HG03135 (cell line): Measurements from ENCODE around the gene STAB1.
"Not testable (repeated sequence)": the region's sequence is repeated elsewhere in the genome, so short reads cannot be mapped to it uniquely, and the experiment has no call there.

Experiments
- ATAC-seq: cut with Tn5 transposase; IDR thresholded peaks from one replicate; pipeline ENCODE4 v1.9.1; 2021; ENCODE audit warnings: mild to moderate bottlenecking, moderate library complexity; ENCODE audit not compliant: unreplicated experiment

The STAB1 gene

DNA sequence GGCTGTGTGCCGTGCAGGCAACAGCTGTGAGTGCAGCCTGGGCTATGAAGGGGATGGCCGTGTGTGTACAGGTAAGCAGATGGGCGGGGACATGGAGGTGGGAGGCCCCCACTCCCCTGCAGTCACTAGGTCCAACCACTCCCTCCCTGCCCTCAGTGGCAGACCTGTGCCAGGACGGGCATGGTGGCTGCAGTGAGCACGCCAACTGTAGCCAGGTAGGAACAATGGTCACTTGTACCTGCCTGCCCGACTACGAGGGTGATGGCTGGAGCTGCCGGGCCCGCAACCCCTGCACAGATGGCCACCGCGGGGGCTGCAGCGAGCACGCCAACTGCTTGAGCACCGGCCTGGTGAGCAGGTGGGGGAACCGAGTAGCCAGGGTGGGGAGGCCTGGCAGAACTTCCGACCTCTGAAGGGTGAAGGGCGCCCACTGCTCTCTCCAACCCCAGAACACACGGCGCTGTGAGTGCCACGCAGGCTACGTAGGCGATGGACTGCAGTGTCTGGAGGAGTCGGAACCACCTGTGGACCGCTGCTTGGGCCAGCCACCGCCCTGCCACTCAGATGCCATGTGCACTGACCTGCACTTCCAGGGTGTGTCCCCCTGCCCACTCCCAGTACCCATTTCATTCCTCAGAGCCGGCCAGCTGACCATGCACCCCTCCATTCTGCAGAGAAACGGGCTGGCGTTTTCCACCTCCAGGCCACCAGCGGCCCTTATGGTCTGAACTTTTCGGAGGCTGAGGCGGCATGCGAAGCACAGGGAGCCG, 26.9 kb downstream of the STAB1 start:
- no peak for ATAC-seq

DNA sequence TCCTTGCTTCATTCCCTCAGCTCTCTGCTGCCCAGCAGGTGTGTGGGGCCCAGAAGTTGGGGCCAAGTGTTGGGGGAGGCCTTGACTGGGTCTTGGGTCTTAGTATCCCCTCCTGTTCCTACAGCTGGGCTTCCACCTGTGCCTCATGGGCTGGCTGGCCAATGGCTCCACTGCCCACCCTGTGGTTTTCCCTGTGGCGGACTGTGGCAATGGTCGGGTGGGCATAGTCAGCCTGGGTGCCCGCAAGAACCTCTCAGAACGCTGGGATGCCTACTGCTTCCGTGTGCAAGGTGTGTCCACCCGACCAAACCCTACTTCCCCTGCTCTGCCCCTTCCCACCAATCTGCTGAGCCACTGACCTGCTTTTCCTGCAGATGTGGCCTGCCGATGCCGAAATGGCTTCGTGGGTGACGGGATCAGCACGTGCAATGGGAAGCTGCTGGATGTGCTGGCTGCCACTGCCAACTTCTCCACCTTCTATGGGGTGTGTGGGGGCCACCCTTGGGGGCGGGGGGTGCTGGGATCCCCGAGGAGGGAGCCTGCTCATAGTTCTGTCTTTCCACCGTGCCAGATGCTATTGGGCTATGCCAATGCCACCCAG, 27.6 kb downstream of the STAB1 start:
- ATAC-seq, result no peak

DNA sequence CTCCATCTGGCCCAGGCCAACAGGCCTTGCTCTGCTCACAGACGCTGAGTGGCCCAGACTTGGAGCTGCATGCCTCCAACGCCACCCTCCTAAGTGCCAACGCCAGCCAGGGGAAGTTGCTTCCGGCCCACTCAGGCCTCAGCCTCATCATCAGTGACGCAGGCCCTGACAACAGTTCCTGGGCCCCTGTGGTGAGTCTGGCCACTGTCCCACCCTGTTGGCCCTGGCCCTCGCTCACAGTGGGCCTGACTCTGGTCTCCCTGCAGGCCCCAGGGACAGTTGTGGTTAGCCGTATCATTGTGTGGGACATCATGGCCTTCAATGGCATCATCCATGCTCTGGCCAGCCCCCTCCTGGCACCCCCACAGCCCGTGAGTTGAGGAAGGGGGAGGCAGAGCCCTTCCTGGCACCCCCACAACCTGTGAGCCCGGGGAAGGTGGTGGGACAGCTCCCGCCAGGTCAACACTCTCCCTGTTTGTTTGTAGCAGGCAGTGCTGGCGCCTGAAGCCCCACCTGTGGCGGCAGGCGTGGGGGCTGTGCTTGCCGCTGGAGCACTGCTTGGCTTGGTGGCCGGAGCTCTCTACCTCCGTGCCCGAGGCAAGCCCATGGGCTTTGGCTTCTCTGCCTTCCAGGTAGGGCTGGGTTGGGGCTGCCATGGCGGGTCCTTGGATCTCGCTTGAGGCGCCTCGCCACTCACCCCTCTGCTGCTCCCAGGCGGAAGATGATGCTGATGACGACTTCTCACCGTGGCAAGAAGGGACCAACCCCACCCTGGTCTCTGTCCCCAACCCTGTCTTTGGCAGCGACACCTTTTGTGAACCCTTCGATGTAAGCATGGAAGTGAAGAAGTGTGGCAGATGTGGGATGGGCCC, 28.5 kb downstream of the STAB1 start:
- no peak for ATAC-seq

DNA sequence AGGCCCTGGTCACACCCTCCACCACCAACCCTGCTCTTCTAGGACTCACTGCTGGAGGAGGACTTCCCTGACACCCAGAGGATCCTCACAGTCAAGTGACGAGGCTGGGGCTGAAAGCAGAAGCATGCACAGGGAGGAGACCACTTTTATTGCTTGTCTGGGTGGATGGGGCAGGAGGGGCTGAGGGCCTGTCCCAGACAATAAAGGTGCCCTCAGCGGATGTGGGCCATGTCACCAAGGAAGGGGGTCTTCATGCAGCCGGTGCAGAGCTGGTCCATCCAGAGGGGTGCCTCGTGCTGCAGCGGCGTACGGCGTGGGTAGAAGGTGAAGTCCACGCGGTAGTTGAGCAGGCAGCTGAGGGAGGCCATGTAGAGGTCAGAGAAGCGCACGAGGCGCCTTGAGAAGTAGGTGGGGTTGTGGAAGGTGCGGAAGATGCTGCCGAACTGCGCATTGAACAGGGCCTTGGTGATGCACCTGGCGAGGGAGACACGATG, 29.2 kb downstream of the STAB1 start:
- no peak for ATAC-seq

DNA sequence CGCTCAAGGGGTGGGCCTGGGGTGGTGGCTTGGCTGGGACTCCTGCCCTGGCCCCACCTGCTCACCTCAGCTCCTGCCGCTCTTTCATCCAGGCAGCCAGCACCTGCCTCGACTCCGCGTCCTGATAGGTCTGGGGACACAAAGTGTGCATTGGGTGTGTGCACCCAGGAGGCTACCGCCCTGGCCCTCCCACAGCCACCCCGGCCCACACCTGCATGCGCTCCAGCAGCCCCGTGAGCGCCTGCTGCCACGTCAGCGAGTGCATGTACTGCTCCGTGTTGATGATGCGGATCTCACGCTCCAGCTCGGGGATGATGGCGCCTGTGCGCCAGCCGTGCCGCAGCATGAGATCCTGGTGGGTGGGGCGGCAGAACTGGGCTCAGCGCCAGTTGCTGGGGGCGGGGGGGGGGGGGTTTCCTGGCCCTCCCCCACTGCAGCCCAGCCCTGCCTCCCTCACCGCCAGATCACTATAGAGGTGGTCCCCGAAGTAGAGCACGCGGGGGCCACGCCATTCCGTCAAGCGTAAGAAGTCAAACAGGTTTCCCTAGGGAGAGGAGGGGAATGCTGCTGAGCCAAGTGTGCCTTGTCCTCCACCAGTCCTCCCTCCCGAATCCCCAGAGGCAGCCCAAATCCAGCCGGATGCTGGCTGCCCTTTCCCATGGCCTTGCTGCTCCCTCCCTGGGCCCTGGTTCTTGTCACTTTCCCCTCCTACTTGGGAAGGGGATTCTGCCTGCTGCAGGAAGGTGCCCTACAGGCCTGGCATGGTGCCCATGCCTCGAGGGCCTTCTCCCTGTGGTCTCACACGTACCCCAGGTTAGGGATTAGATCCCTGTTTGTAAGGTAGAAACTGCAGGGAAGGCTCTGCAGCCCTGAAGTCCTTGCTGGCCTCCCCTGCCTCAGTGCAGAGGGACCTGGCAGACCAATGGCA, 29.9 kb downstream of the STAB1 start:
- no peak for ATAC-seq

DNA sequence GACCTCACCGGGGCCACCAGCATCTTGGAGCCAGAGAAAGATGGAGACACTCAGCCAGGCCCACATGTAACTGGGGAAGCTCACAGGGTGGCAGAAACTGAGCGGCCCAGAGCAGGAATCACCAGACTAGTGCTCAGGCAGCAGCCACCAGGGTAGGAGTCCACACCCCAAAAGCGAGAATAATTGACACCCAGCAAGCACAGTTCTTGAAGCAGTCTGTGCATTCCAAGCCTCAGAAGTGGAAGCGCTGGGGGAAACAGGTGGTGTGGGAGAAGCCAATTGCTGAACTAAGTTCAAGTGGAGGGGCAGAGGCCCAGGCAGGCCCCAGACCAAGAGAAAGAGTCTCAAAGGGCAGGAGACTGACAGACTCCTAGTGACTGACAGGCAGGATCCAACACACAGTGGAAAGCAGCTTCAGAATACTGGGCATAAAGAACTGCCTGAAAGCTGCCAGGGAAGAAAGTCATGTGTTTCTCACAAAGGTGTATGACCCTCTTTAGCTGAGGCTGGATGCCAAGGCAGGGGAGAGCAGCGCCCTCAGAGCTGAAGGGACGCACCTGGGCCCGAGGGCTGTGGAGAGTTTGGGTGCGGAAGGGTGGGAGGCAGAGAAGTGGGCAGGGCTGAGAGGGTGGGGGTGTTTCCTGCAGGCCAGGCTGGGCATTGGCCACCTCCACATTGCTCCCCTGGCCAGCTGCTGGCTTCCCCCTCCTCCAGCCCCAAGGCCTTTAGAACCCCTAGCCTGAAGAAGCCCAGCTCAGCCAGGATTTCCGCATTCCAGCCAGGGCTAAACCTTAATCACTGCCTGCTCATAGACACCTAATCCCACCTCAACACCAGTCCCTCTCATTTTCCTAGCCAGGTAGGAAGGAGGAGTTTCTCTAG, 30.8 kb downstream of the STAB1 start:
- no peak for ATAC-seq

DNA sequence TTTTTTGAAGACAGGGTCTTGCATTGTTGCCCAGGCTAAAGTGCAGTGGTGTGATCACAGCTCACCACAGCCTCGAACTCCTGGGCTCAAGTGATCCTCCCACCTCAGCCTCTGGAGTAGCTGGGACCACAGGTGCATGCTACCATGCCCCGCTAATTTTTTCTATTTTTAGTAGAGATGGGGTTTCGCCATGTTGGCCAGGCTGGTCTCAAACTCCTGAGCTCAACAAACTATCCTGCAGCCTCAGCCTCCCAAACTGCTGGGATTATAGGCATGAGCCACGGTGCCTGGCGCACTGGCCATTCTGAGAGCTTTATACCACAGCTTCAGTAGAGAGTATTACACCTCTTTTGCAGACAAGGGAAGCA, 31.5 kb downstream of the STAB1 start:
- ATAC-seq, result not testable (repeated sequence)

DNA sequence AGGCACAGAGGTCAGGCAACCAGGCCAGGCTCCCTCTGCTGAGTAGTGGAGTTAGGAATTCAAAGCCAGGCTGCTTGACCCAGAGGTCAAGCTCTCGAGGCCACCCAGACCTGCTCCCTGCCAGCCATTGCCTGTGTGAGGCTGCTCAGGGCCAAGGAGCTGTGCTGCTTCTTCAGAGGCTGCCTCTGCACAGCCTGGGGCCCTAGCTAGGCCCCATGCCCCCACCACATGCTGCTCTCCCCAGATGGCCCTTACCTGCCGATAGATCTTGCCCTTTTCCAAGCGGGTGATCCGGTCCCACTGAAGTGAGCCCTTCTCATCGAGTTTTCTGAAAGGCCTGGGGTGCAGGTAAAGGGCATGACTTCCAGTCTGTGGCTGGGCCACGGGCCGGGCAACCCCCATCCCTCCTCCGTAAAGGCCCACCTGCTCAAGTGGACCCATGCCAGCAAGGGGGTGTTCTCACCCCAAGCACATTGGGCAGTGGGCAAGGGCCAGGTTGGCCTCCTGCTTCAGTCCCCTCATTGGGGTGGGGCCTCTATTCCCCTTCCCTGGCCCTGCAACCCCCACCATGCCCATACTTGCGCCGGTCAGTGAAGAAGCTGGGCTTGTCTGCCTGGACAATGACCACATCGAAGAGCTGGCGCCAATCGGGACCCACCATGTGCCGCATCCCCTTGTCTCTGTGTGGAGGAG, 32.0 kb downstream of the STAB1 start:
- ATAC-seq, result no peak

DNA sequence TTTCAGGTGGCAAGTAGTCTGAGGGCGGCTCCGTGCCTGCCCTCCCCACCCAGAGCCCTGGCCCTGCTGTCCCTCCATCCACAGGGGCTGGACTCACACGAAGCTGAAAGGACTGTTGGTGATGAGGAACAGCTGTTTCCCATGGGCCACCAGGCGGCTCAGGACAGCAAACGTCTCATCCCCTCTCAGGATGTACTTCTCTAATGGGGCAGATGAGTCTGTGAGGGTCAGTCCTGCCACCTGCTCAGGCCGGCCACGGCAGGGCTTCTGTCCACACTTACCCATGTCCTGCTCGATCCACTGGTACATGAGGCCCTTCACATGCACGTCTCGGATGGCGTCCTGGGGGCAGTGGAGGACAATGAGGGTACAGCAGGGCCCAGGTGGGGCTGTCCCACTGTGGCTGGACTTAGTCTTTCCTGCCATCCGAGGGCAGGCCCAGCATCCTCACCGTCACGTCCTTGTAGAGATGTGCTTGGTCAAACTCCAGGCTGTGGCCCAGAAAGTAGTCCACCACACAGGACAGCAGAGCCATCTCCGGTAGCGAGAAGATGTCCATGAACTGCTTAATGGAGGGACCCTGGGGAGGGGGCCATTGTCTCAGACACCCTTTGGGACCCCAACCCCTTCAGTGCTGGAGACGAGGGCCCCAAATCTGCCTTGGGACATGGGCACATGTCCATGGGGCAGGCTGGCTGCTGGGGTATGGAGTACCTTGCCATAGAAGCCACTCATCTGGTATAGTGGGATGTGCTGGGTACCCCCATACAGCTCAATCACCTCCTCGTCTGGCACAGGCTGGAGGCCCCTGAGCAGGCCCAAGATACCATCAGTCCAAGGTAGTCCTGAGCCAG, 32.8 kb downstream of the STAB1 start:
- no peak for ATAC-seq

DNA sequence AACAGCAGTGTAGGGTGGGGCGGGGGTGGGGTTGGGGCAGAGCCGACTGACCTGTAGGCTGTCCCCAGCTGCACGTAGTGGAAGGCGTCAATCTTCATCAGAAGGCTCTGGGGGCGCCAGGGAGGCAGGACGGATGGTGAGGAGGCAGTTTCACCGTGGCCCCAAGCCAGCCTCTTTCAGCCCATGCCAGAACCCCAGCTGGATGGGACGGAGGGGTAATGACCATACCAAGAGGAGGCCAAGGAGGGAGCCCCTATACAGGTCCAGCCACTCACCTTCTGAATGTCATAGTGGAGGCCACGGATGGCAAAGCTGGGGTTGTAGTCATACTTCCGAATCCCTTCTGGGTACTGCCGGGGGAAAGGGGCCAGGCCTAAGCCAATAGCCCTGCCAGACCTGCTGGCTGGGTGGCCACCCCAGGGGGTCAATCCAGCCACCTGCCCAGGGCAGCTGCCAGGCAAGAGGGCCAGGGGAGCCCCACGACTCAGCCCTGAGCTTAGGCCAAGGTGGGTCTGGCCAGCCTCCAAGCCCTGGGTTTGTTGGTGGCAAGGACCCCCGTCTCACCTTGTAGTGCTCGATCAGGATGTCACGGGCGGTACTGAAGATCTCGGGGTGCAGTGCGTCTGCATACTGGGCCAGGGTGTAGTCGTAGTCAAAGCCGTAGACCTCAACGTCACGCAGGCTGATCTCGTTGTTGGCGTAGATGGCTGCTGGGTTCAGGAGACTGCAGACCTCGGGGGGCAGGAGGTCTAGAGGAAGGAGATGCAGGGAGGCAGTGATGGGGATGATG, 33.6 kb downstream of the STAB1 start:
- no peak for ATAC-seq

DNA sequence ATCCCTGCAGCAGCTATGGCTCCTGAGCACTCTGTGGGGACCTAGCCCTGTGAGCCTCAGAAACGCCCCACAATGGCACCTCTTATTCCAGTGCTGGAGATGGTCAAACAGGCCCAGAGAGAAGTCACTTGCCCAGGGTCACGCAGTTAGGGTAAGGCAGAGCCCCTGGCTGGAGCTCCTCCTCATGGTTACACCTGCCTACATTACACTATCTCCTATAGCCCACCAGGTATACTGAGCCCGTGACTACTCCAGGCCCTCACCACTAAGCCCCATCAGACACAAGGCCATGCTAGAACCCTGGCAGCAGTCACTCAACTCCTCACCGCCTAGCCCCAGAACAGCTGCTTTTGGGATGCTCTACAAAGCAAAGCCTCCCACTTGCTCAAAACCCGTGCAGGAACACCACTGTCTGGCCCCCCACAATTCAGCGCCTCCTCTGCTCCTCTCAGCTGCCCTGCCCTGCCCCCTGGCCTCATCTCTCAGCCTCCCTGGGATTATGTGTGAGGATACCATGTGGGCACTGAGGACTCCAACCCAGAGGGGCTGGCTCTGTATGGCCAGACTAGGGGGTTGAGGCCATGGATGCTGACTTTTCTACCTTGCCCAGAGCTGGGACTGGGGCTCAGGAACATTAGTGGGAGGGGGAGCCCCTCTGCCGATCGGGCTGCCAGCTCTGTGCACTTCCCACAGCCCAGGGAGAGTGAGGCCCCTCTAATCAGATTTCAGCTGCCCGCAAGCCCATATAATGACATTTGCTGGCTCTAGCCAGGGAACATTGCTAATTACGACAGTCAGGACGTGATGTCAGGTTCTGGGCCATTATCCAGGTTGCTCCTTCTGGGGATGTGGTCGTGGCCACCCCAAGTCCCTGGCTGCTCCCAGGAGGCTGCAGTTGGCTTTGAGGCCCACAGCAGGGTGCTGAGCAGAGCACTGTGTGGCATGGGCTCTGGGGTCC, 34.5 kb downstream of the STAB1 start:
- no peak for ATAC-seq

DNA sequence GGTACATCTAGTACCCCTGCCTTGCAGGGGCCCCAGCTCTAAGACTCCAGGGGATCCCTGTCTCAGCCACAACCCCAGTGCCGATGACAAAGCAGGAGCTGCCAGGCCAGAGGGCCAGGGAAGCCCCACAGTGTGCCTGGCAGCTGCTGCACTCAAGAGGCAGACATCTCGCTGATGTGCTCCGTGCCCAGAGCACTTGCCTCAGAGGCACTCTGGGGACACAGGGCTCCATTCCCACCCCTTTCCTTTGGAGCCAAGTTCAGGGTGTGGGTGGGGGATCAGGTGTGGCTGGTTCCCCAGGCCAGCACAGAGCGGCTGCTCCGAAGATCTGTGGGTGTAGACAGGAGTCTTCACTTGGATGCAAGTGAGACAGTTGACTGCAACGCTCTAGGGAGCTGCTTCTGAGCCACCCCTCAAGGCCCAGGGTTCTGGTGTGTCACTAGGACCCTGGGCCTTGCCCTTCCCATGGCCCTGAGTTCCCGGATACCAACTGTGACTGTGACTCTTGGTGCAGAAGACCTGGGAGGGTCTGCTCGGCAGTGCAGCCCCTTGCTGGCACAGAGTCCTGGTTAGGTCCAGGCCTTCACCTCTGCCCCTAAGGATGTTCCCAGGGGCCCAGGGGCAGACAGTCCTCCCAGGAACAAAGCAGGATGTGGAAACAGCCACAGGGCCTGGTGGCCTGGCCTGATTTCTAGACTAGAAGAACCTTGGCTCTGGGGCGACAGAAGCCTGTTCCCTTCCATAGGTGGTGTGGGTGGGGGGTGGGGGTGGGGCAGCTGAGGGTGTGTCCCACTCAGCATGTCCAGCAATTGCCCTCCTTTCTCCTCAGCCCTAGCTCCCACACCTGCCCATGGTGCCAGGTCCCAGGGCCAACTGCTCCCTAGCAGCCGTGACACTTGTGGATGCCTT, 36.0 kb downstream of the STAB1 start:
- no peak for ATAC-seq

DNA sequence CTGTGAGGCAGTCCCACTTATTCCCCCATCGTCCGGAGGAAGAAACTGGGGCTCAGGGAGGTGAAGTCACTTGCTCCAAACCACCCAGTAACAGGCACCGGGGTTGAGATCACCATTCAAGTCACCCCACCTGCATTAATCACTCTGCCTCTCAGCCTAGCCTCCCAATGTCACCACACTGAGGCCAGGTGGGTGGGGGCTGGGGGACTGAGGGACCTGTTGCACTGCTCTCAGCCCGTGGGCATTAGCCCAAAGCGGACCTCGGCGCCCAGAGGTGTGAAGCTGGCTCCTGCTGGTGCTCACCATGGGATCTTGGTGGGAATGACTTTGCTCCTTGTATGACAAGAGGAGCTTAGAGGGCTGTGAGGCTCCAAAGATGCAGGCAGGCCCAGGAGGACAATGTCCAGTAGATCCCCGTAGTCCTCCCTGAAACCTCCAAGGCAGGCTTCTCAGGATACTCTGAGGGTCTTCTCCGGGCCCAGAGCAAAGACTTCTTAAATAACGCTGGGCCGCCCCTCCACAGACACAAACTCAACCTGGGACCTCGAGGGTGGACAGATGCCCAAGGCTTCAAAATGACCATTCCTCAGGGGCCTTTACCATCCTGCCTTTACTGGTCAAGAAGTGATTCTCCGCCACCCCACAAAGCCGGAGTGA, 36.9 kb downstream of the STAB1 start:
- ATAC-seq, result no peak

DNA sequence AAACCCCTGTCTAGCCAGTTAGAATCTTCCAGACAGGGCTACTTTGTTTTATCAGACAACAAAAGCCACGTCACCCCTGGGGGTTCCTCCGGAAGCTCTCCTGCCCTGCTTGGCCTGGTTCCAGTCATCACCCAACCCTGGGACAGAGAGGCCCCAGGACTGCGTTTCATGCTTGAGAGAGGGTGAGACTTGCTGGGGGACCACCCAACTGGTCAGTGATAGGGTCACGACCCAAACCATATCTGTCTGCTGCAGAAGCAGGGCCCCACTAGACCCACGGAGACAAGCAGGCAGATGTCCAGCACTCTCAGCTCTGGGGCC, 37.3 kb downstream of the STAB1 start:
- no peak for ATAC-seq
